GM12872 (cell line): ENCODE measurements around the gene RASGRP2.

Source experiments
- CTCF ChIP-seq: IDR thresholded peaks from 3 replicates; pipeline ENCODE4 v1.5.1; 2011; ENCODE audit warnings: low read depth, mild to moderate bottlenecking, low read length, moderate library complexity; ENCODE audit not compliant: insufficient read depth

The RASGRP2 gene

GRCh38 chr11:64747961-64748665 is 4.2 kb upstream of the RASGRP2 start:
- no peak for TF ChIP-seq CTCF

DNA sequence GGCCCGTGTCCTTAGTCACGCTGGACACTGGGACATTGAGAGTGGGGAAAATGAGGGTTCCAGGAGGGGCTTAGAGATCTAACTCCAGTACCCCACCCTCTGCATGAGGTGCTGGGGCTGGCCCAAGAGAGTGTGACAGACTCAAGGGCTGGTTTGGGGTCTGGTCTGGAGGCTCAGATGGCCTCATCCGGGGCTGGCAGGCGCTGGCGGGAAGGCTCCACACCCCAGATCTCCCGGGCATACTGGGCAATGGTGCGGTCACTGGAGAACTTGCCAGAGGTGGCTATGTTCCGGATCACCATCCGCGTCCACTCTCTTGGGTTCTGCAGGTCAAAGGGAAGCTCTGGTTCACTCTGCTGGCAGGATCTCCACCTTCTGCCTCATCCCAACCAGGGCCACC is 2.5 kb upstream of the RASGRP2 start:
- no peak for TF ChIP-seq CTCF

- no peak for TF ChIP-seq CTCF
Measured at GRCh38 chr11:64745521-64746328, 1.8 kb upstream of the RASGRP2 start.

GRCh38 chr11:64745189-64745520 is 1.2 kb upstream of the RASGRP2 start:
- TF ChIP-seq CTCF = no peak

- no peak for TF ChIP-seq CTCF
Measured at GRCh38 chr11:64744544-64745188, 724 bp upstream of the RASGRP2 start.

DNA sequence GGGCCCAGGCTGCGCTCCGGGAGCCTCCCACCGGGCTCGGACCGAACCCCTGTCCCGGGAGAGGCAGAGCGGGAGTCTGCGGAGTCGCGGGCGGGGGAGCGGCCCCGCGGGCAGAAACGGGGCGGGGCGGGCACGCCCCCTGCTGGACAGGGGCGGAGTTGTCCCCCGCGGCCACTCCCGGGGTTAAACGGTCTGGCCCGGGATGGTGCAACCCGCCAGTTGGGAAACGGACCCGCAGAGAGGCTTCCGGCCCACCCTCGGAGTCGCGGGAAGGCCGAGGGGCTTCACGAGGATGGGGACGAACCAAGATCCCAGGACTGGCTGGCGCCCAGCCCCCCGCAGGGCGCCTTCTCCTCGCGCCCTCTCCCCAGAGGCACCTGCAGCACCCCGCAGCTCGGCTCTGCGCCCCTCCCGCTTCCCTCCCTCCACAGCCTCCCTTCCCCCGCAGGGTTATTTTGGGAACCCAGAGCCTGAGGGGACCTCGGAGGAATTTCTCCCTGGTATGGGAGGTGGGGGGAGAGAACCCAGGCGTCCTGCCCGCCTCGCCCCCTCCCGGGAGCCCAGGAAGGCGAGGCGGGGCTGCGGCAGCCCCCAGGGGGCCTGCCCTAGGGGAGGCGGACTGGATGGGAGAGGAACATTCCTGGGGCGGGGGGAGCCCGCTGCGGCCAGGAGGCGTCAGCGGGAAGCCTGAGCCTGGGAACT is 902 bp downstream of the RASGRP2 start:
- TF ChIP-seq CTCF = peak; percentile 87
